ENCODE data around the gene RHOA. TPM values are rescaled to one million over a fixed set of nuclear protein-coding genes. Genes with fewer than 3 reads are reported as not detected.

RHOA gene
- total and polyA plus RNA-seq, 2 of the 8 experiments (the other 6 are each of a cell fraction or from before 2014, with no cell fraction given) = 176 to 397 TPM

DNA sequence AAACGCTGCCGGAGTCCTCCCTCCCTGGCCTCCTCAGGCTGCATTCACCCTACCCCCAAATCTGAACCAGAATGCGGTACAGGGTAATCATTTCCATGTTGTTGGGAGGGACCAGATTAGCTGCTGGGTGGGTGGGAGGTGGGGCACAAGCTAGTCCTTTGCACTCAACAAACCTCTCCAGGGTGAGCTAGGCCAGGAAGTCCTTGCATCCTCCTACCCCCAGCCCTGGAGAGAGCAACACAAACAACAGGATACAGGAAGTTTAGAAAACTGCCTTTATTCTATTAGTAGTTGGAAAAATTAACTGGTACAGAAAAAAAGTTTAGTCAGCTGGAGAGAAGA lies 52.9 kb downstream of the RHOA start:
- H2BK120ac ChIP-seq (replicated peaks; ENCODE audit: low read depth, low read length) = no peak overlapping the region
- peak overlapping the region; percentile 96 for H4K8ac ChIP-seq (ENCODE audit: extremely low read depth, insufficient read depth, low read length)
- peak overlapping the region; percentile 36 for H3K4ac ChIP-seq (replicated peaks; ENCODE audit: insufficient read length, low read depth, low read length)
- H3K4me1 ChIP-seq (replicated peaks in 1 of 4; ENCODE audit: control insufficient read depth in 3 of 4, insufficient read depth in 4 of 4, low read length in 3 of 4) = peaks cover 1 to 3% (median 3%) of the 10 kb centered on the region in 4 experiments; a peak in 4 of 7 replicates
- peak overlapping the region; percentile 86 for H2BK5ac ChIP-seq (ENCODE audit: low read depth, low read length)
- no peak overlapping the region for H2BK20ac ChIP-seq (ENCODE audit: low read length)
- POLR2A ChIA-PET (ENCODE audit: partially characterized antibody) = interaction anchor here (0.8 to 2.6 kb wide), 18 partner anchors 10 to 265 kb away, joined by 3 to 45 read pairs (median 4); partner anchors contain the start of genes DAG1, KLHDC8B, QRICH1 and RHOA
- H3K27ac ChIP-seq (ENCODE audit: low read depth, low read length) = peak overlapping the region; percentile 92
- H4K20me1 ChIP-seq (replicated peaks in 1 of 2; ENCODE audit: control insufficient read depth in 1 of 2, insufficient read depth in 2 of 2, low read length in 2 of 2) = peaks cover 0 to 3% of the 10 kb centered on the region in 2 experiments
- H2BK12ac ChIP-seq (ENCODE audit: low read depth, low read length) = no peak overlapping the region
- H3K9me3 ChIP-seq (ENCODE audit: insufficient read depth in 2 of 2, low read depth in 1 of 2, low read length in 1 of 2) = no peaks in the 10 kb centered on the region
- no peak overlapping the region; the same call in 1 of the 2 replicates for H2AK5ac ChIP-seq (ENCODE audit: low read depth, low read length)
- peaks cover 4% of the 10 kb centered on the region; the same call in 1 of the 2 replicates for H3K23me2 ChIP-seq (ENCODE audit: low read depth, low read length)
- H2AFZ ChIP-seq (ENCODE audit: low read length) = no peak overlapping the region
- H4K91ac ChIP-seq (replicated peaks; ENCODE audit: insufficient read length, low read length) = peak overlapping the region; percentile 92
- 46% methylated on average over 3 of the region's 3 CpGs; no CpG with 5 or more reads in 1 of the 2 experiments for WGBS, 2 experiments (ENCODE audit: extremely low coverage in 1 of 2, insufficient coverage in 1 of 2, insufficient read length in 1 of 2, insufficient replicate concordance in 2 of 2, low coverage in 1 of 2, low lambda C conversion rate in 2 of 2, missing lambda C conversion rate in 1 of 2)
- H4K5ac ChIP-seq (ENCODE audit: insufficient read length, low read depth, low read length) = peak overlapping the region; percentile 32
- no peaks in the 10 kb centered on the region; the same call in 1 of the 2 replicates for H3K79me1 ChIP-seq (ENCODE audit: low read depth, low read length)
- H3K4me2 ChIP-seq (ENCODE audit: insufficient read depth in 1 of 2, low read depth in 2 of 2, low read length in 2 of 2) = peak overlapping the region; percentile 75 to 82
- peaks cover 0 to 14% of the 10 kb centered on the region in 2 experiments; a peak in 2 of 4 replicates for H3K79me2 ChIP-seq (ENCODE audit: control insufficient read depth in 1 of 2, insufficient read depth in 2 of 2, low read length in 2 of 2)
- H3K18ac ChIP-seq (ENCODE audit: extremely low read depth, low read length) = peak overlapping the region; percentile 10
- no peak for DNase-seq (ENCODE audit: low read depth in 1 of 2, low spot score in 2 of 2)
- no peak overlapping the region for H3K23ac ChIP-seq (ENCODE audit: insufficient read length)
- H3K56ac ChIP-seq (replicated peaks; ENCODE audit: insufficient read length, low read depth, low read length) = no peak overlapping the region
- peaks cover 11 to 42% (median 30%) of the 10 kb centered on the region in 4 experiments for H3K36me3 ChIP-seq (ENCODE audit: control insufficient read depth in 2 of 4, insufficient read depth in 4 of 4, low read length in 3 of 4)
- peak overlapping the region in 2 of 4 experiments; percentile 71 to 75; a peak in 2 of 7 replicates for H3K9ac ChIP-seq (replicated peaks in 1 of 4; ENCODE audit: extremely low read depth in 1 of 4, low read depth in 3 of 4, low read length in 3 of 4)
- no peak for TF ChIP-seq PHF8 (conservative IDR thresholded peaks at IDR 0.05; ENCODE audit: low read depth, low read length)
- TF ChIP-seq POU5F1 (IDR thresholded peaks at IDR 0.05; ENCODE audit: low read depth, low read length) = 0 out of 2 replicates have a peak, but pooled peaks have one; percentile 10
- CTCF ChIA-PET (ENCODE audit: partially characterized antibody) = interaction anchor here (0.7 to 1.5 kb wide), 5 partner anchors 19 to 188 kb away, joined by 3 to 11 read pairs (median 4); partner anchors contain the start of genes DAG1, KLHDC8B and USP4
- H3K14ac ChIP-seq (ENCODE audit: insufficient read length) = no peak overlapping the region
- 0 out of 2 replicates have a peak overlapping the region, but pooled peaks have one; percentile 12 for H2BK15ac ChIP-seq (ENCODE audit: low read length)
- H3K4me3 ChIP-seq (ENCODE audit: extremely low read depth in 1 of 4, insufficient read depth in 2 of 4, low read depth in 3 of 4, low read length in 4 of 4) = peak overlapping the region; percentile 33 to 90 (median 86)
- no peaks in the 10 kb centered on the region for H3K27me3 ChIP-seq (replicated peaks in 1 of 4; ENCODE audit: control insufficient read depth in 3 of 4, extremely low read depth in 1 of 4, insufficient read depth in 3 of 4, low read length in 3 of 4)
- no peak for FAIRE-seq
